GM21447 (cell line): ENCODE measurements around the gene RACGAP1.

Experiments used
- ATAC-seq: cut with Tn5 transposase; IDR thresholded peaks from one replicate; pipeline ENCODE4 v1.9.1; 2021; ENCODE audit not compliant: unreplicated experiment

The RACGAP1 gene

DNA sequence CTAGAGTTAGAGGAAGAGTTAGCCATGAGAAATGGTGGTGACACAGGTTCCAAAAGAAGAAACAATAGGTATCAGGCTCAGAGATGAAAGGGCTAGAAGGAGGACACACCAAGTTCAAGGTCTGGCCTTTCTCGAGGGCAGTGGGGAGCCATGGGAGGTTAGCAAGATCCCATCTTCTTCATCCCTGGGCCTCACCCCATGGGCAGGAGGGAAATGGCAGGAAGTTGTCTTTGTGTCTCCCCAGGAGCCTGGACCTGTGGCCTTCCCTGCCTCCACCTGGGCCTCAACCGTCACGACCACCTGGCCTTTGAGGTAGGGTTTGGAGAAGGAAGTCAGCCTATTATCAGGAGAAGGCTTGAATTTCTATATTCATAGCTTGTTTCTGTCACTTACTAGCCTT is 80.6 kb downstream of the RACGAP1 start:
- ATAC-seq: no peak

DNA sequence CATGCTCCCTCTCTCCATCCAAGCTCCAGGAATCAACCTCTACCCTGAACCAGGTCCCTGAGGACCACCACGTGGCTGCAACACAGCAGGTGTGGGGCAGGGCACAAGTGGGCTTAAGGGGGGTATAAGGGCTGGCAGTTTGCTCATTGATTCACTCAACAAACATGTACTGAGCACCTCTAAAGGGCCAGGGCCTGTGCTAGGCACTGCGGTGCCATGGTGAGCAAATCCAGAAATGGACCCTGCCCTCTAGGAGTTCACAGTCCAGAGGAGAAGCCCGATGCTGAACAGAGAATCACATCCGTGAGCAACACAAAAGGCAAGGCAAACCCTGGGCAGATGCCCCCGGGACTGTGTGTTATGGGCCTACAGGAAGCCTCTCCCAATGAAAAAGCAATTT is 81.2 kb downstream of the RACGAP1 start:
- no peak for ATAC-seq

DNA sequence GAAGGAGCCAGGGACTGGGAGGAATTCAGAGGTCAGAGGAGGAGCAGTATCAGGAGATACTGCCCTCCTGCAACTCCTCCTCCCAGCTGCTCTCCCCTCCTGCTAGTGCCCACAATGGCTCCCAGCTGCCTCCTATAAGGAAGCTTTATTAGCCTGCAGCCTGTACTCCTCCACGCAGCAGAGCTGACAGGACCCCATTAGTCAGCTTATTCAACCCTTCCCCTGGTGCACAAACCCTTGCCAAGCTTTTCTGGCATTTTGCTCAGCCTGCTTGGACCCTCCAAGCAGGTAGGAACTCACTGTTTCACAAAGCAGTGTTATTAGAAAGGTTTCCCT is 81.7 kb downstream of the RACGAP1 start:
- no peak for ATAC-seq

DNA sequence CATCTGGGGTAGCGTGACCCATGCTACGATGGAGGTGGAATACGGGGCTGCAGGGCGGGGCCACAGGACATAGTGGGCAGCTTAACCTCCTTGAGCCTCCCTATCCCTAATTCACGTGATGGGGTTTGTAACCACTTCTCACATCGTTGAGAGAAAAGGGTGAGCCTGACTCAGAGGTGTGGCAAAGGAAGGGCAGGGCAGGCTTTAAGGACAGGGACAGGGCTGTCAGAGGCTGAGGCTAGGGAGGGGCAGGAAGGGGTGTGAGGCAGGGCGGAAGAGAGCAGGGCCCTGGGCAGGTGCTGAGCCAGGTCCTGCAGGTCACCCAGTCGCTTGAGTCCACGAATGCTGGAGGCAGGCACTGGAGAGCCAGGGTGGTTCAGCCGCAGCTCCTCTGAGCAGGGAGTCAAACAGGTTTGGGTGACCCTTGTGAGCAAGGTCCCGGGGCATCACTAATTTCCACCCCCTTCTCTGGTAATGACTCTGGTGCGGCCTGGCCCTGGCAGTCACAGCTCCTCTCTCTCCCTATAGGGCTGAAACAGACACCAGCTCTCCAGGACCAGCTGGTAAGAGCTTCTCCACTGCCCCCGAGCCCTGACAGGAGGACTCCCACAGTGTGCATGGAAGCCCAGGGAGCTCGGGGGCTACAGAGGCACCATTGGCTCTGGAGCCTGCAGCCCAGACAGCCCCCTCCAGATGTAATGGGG is 82.2 kb downstream of the RACGAP1 start:
- no peak for ATAC-seq

DNA sequence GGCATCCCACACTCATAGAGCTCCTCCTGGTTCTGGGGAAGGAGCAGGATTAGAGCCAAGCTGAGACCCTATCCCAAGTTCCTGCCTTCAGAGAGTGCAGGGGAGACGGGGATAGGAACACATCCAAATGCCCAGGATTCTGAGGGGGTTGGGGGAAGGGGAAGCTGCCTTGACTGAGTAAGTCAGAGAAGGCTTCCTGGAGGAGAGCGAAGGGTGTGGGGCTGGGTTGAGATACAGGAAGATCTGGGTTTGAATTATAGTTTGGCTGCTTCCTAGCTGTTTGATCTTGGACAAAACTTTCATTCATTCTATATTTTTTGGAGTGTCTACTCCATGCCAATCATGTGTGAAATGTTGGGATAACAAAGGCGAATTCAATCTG is 82.8 kb downstream of the RACGAP1 start:
- ATAC-seq: no peak

DNA sequence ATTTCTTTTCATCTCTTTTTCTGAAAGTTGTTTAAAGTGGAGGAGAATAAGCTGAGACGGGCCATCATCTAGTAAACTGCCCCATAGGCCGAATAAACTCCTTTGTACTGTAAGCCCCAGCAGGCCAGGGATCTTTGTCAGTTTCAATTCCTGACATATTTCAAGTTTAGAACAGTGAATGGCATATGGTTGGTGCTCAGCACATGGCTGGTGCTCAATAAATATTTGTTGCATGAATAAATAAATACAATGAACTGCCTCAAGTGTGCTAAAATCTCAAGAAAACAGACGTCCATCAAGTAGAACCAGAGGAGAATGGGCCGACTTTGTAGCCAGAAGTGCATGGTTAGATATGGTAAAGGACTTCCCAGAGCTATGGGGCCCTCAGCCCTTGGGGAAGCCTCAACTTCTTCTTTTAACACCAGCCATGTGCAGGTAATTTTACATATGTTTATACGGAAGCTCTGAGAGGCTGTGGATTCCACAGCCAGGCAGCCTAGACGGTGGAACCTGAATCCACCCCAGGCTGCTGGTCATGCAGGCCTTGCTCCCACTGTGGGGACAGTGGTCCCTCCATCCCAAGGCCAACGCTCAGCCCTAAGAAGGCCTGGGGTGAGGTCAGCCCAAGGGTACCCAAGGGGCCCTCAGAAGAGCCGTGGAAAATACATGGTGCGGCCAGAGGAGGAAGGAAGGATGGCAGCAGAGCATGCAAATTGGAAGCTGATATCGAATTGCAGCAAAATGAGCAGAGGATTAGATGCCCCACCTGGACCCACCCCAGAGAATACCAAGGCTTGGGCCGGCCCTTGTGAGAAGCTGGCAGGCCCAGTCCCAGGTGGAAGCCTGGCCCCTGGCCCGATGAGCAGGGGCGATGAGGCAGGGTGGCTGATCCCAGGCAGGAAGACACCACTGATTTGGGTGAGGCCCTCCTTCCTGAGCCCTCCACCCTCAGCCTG is 83.5 kb downstream of the RACGAP1 start:
- no peak for ATAC-seq

DNA sequence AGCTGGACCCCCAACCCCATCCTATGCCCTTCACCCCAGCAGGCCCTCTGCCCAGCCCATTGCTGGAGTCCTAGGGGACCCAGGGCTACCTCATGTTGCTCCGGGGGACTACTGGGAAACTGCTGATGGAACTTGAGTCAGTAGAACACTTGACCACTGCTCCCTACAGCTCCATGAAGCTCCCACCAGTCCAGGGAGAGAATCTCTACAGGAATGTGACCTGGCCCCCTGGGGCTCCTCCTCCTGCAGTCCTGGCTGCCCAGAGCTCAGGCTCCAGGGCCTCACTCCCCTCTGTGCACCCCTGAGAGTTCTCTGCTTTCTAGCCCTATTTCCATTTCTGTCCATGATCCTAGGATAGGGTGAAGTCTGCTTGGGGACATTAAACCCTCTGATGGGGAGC is 85.6 kb downstream of the RACGAP1 start:
- ATAC-seq: no peak

DNA sequence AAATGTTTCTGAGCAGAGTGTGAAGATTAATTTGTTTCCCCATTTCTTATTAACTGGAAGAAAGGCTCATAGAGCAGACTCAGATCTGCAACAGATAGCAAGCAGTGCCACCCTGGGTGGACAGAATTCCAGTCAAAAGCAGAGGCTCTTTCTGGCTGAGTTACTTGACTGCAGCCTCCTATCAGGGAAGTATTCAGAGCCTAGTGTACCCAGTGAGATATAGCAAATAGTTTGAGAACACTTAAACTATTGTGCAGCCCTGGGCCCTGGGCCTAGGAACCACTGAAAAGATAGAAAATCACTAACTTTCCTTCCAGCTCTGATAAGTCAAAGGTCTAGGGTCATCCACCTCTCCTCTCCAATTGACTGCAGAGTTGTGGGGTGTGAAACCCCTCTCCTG is 86.0 kb downstream of the RACGAP1 start:
- ATAC-seq: no peak
